ENCODE data around the gene FERMT2.

FERMT2 gene

DNA sequence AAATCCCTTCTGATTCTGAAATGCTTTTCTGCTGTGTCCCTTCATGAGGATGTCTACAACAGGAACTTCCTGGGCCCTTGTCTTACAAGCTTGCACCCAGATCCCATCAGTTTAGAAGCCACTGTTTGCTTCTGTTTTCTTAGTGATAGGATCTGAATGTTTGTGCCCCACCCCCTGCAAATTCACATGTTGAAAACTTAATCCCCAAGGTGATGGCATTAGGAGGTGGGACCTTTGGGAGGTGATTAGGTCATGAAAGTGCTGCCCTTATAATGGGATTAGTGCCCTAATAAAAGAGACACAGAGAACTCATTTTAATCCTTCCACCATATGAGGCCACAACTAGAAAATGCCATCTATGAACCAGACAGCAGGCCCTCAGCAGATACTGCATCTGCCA is 123.4 kb downstream of the FERMT2 start:
- no peak for DNase-seq

GRCh38 chr14:52825085-52825484 is 125.8 kb downstream of the FERMT2 start:
- no peak for DNase-seq

GRCh38 chr14:52824462-52824861 is 126.4 kb downstream of the FERMT2 start:
- no peak for DNase-seq

- DNase-seq, result no peak
Measured at GRCh38 chr14:52821805-52822250, 129.0 kb downstream of the FERMT2 start.

- DNase-seq, result no peak
Measured at GRCh38 chr14:52808101-52808500, 142.7 kb downstream of the FERMT2 start.
